GM12873 (cell line): ENCODE results near the gene ENO2.

ENCODE experiments used
- TF ChIP-seq, protein P1 (sequence below): IDR thresholded peaks from 2 replicates; pipeline ENCODE4 v1.5.1; 2012; ENCODE audit warnings: low read depth, mild to moderate bottlenecking, moderate library complexity, low read length, control low read depth; ENCODE audit not compliant: insufficient read depth; ENCODE audit errors: missing control alignments

Gene ENO2

DNA sequence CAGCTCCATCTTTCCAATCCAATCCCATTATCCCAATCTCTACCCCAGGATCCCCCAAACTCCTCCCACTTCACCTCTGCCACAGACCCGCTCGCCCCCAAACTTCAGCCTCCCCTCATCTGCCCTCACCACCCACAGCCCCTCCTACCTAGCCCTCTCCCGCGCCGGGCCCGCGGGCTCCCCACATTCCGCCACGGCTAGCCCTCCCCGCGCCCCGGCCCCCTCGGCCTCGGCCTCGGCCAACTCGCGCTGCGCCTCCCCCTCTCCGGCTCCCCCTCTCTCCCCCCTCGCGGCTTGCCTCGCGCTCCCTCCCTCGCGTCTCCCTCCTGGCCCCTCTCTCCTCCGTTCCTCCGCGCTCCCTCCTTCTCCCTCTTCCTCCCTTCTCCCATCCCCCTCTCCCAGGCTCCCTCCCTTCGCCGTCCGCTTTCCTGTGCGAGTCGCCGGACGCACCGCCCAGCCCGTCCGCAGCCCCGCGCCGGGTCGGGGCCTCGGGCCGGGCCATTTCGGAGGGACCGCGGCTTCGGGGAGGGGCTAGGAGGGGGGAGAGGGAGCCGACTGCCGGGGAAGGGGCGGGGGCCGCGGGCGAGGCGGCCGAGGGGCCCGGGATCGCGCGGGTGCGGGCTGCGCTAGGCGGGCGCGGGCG, 13.1 kb downstream of the ENO2 start, which contains the start of gene ATN1:
TSS of gene ATN1 (plus strand) at position 581 of the 643 bp plus-strand sequence. CDS start 6,043 bp downstream, outside the sequence.
- TF ChIP-seq, protein P1, sequence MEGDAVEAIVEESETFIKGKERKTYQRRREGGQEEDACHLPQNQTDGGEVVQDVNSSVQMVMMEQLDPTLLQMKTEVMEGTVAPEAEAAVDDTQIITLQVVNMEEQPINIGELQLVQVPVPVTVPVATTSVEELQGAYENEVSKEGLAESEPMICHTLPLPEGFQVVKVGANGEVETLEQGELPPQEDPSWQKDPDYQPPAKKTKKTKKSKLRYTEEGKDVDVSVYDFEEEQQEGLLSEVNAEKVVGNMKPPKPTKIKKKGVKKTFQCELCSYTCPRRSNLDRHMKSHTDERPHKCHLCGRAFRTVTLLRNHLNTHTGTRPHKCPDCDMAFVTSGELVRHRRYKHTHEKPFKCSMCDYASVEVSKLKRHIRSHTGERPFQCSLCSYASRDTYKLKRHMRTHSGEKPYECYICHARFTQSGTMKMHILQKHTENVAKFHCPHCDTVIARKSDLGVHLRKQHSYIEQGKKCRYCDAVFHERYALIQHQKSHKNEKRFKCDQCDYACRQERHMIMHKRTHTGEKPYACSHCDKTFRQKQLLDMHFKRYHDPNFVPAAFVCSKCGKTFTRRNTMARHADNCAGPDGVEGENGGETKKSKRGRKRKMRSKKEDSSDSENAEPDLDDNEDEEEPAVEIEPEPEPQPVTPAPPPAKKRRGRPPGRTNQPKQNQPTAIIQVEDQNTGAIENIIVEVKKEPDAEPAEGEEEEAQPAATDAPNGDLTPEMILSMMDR, result no peak

DNA sequence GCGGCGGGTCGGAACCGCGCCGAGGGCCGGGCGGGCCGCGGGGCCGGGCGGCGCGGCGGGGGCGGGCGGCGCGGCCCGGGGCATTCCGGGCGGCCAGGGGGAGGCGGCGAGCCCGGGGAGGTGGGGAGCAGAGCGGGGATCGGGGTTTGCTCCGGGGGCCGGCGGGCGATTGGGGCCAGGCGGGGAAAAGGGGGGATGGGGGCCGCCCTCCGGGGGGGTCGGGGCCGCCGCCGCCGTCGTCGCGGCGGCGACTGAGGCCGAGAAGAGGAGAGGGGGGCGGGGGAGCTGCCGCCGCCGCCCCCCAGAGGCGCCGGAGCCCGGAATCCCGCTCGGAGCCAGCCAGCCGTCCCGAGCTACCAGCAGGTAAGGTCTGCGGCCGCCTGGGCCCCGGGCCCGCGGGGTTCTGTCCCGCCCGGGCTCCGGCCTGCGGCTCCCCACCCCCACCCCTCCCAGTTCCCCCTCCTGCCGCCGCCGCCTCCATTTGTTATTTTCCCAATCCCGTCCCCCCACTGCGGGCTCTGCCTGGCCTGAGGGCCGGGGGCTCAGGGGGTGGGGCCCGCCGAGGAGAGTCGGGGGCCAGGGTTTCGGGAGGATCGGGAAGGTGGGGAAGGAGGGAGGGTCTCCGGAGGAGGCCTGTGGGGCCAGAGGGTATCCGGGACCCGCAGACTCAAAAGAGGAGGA, 13.8 kb downstream of the ENO2 start:
- TF ChIP-seq, protein P1, result no peak

DNA sequence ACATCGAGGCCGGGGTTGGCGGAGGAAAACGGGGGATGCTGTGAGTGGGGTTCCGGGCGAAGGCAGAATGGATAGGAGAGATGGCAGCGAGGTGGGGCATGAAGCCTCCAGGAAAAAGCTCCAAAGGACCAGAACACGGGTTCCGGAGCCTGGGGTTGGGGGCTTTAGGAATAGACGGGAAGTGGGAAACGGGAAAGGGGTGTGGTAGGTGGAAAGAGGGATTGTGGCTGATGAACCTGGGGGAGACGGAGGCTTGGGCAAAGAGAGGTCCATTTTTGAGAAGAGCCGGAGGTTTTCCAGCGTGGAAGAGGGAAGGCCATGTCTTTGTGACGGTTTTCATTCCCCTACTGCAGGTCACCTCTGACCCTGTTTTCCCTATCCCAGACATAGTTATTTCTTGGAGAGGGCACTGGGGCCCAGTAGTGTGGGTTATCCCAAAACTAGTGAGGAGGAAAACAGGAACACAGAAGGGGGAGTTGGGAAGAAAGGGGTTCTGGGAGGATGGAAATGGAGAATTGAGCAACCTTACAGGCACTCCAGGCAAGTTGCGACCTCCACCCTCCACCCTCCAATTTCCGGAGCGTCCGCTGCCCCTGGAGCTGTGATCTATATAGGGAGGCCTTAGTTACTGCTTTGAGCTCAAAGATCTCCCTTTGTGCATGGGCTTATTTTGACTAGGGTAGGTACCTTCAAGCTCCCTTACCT, 14.5 kb downstream of the ENO2 start:
- TF ChIP-seq, protein P1, result no peak

DNA sequence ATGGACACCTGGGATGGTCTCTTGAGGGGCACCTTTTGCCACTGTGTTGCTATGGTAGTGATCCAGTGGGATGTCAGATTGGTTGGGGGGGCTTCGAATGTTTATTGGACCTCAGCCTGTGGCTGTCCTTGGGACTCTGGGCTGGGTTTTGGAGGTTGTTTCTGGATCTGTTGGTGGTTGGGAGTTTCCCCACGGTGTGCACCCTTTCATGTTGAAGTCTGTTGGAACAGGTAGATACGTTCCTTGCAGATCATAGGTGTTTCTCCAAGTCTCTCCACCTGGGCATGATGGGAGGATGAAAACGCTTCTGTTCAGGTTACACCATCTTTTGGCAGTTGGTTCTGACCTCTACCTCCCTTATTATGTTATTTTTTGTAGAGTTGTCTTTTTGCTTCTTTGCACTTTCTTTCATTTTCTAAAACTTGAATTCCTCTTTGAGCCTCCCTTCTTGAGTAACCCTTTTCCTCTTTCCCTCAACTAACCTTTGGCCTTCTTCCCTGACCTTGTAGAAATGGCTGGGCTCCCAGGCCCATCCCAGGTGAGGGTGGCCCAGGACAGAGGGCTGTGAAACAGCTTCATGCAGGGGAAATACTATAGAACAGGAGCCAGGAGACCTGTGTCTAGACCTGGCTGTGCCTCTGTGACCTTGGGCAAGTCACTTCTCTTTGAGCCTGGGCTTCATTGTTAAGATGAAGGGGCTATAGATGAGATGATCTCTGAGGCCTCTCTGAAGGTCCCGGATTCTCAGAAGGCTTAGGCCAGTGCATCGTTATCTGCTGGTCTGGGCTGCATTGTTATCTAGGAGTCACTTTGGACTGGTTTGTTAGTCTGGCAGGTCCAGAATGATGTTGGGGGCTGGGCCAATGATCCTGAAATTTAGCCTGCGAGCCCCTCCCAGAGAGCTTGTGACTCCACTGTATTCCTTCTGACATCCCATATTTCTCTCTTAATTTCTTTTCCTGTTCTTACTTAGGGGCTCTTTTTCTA, 15.4 kb downstream of the ENO2 start:
- TF ChIP-seq, protein P1, result no peak

DNA sequence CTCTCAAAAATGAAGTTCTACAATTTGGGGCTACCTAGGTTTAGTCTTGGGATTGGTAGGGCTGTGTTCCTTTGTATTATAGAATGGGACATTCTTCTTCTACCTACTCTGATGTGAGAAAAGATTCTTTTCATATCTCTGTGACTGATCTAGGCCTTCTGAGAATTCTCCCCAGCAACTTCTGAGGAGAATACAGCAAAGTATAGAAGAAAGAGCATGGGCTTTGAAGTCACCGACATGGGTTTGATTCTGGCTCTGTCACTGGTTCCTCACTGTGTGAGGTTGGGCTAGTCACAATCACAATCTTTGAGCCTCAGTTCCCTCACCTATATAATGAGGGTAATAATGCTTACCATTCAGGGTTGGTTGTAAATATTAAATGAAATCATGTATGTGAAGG, 18.4 kb downstream of the ENO2 start:
- TF ChIP-seq, protein P1, result no peak

DNA sequence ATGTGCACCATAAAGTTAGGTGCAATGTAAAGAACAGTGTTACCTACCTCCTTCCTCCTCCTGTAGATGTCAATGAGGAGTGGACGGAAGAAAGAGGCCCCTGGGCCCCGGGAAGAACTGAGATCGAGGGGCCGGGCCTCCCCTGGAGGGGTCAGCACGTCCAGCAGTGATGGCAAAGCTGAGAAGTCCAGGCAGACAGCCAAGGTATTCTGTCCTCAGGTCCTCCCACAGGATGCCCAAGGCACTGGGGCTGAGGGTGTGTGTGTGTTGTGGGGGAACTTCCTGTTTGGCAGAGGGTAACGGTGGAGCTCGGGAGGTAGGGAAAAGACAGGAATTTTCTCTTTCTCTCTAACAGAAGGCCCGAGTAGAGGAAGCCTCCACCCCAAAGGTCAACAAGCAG, 19.7 kb downstream of the ENO2 start:
- TF ChIP-seq, protein P1, result no peak
